Kidney (tissue), 14 donors: ENCODE measurements around the gene IL21. TPM values are rescaled to one million over a fixed set of nuclear protein-coding genes. Genes with fewer than 3 reads are reported as not detected.

Experiments
- DNase-seq, 5 donors: peaks; one replicate each; pipeline ENCODE4 v3.0.0-alpha.2; 2013 to 2020
- FAIRE-seq: peaks from 2 replicates; lab custom pipeline; 2012; peaks lifted over from hg19 to GRCh38; lab: Jason Lieb, UNC
- H3K27ac ChIP-seq, 2 donors: one replicate each; pipeline ENCODE4 v1.7.0; 2013; ENCODE audit warnings: low read depth in 2 of 2, low read length in 2 of 2, inconsistent platforms in 1 of 2
- H3K27me3 ChIP-seq: one replicate; pipeline ENCODE4 v1.7.1; 2013; ENCODE audit warnings: low read length, inconsistent platforms; ENCODE audit not compliant: control insufficient read depth, insufficient read depth
- H3K36me3 ChIP-seq, 3 donors: one replicate each; pipeline versions ENCODE4 v1.7.0 to v1.7.1; 2013; ENCODE audit warnings: low read length in 3 of 3, control low read depth in 1 of 3, inconsistent platforms in 1 of 3; ENCODE audit not compliant: insufficient read depth in 3 of 3, control insufficient read depth in 2 of 3
- H3K4me1 ChIP-seq, 3 donors: one replicate each; pipeline versions ENCODE4 v1.7.0 to v1.7.1; 2013; ENCODE audit warnings: low read length in 3 of 3, inconsistent platforms in 1 of 3, low read depth in 1 of 3; ENCODE audit not compliant: control insufficient read depth in 2 of 3, insufficient read depth in 2 of 3
- H3K4me3 ChIP-seq, 3 donors: one replicate each; pipeline versions ENCODE4 v1.7.0 to v1.8.1; 2013; ENCODE audit warnings: low read length in 3 of 3, control low read depth in 1 of 3, inconsistent platforms in 1 of 3
- H3K9ac ChIP-seq, 3 donors: one replicate each; pipeline versions ENCODE4 v1.7.0 to v1.7.1; 2013; ENCODE audit warnings: low read length in 3 of 3, control low read depth in 1 of 3, inconsistent platforms in 1 of 3
- H3K9me3 ChIP-seq, 3 donors: one replicate each; pipeline versions ENCODE4 v1.7.0 to v1.7.1; 2013; ENCODE audit warnings: low read length in 3 of 3, control low read depth in 1 of 3, inconsistent platforms in 1 of 3; ENCODE audit not compliant: control insufficient read depth in 2 of 3, insufficient read depth in 1 of 3
- CTCF ChIP-seq: IDR thresholded peaks from 3 replicates; pipeline ENCODE4 v1.5.1; 2012; ENCODE audit warnings: mild to moderate bottlenecking, moderate library complexity, borderline replicate concordance; ENCODE audit not compliant: insufficient read depth; ENCODE audit errors: extremely low read depth
- intact Hi-C: fragments of 100-400 bp; cut with DNase I; formaldehyde crosslinking; loops from one replicate; pipeline ENCODE4 v1.11.1; 2022
- polyA plus RNA-seq: library from polyadenylated mRNA; stranded (reverse); fragments of 350-450 nt; fragmentation: Illumina TruSeq; extraction: RNeasy Lipid Tissue Mini Kit (QIAGEN cat#74804); gene quantifications from one replicate; pipeline ENCODE4 v1.2.3, GENCODE V29; 2014; ENCODE audit warnings: low read depth, low replicate concordance; ENCODE audit not compliant: insufficient read depth
- total RNA-seq: library from RNA; stranded (reverse); fragmentation: NEBNext Ultra II Directional; extraction: Animal tissue kit (Norgen Biotek cat#: 25700); gene quantifications from one replicate; pipeline ENCODE4 v1.2.1, GENCODE V29; 2021
- donor health status: control.
- donor health status: control.
- donor health status: control.
- donor health status: control.
- donor health status: control.
- donor health status: DM: yes; HTN: yes; CAD: no.
- donor health status: Normal renal cell carcinoma (clear cell type).

Gene IL21
- total and polyA plus RNA-seq, 2 donors from 2014 or later, result not detected

DNA sequence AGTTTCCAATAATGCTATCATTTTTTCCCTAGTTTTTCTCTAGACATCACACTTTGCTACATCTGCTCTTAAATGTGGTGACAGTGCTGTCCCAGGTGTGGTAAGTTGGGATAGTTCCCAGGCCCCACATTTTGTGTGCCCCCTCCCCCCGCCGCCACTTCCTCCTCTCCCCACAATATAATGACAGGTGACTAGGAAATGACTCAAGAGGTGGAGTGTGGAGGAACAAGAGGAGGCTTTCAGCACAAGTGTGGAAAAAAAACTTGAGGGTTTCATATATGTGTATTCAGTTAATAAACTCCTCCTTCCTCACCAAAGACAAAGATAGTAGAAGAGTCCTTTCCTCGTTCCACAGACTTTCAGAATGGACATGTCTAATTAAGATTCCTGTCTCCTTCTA is 18.3 kb upstream of the IL21 start:
- Histone ChIP-seq H3K36me3 (no peaks in the 10 kb centered on the region), H3K27me3 (no peaks in the 10 kb centered on the region), H3K9ac (no peak overlapping the region), H3K4me3 (no peak overlapping the region), H3K27ac (no peak overlapping the region), H3K4me1 (no peaks in the 10 kb centered on the region), H3K9me3 (no peaks in the 10 kb centered on the region)
- FAIRE-seq (no peak), DNase-seq (no peak)
- intact Hi-C loops, result no loop called here
- no peak for TF ChIP-seq CTCF

GRCh38 chr4:122636697-122637096 is 15.8 kb upstream of the IL21 start:
- FAIRE-seq, result no peak
- intact Hi-C loops, result no loop called here
- no peak for DNase-seq

GRCh38 chr4:122635205-122635604 is 14.3 kb upstream of the IL21 start:
- Histone ChIP-seq H3K4me1 (no peaks in the 10 kb centered on the region), H3K27ac (no peak overlapping the region), H3K36me3 (no peaks in the 10 kb centered on the region), H3K27me3 (no peaks in the 10 kb centered on the region), H3K9ac (no peak overlapping the region), H3K4me3 (no peak overlapping the region), H3K9me3 (no peaks in the 10 kb centered on the region)
- no peak for FAIRE-seq
- no peak for TF ChIP-seq CTCF
- intact Hi-C loops, result no loop called here
- DNase-seq, result no peak

More at GRCh38 chr4:122636697-122637096, 15.8 kb upstream of the IL21 start:
- Histone ChIP-seq H3K9ac (no peak overlapping the region), H3K4me3 (no peak overlapping the region), H3K4me1 (no peaks in the 10 kb centered on the region), H3K9me3 (no peaks in the 10 kb centered on the region), H3K36me3 (no peaks in the 10 kb centered on the region), H3K27me3 (no peaks in the 10 kb centered on the region), H3K27ac (no peak overlapping the region)
- TF ChIP-seq CTCF, result no peak

DNA sequence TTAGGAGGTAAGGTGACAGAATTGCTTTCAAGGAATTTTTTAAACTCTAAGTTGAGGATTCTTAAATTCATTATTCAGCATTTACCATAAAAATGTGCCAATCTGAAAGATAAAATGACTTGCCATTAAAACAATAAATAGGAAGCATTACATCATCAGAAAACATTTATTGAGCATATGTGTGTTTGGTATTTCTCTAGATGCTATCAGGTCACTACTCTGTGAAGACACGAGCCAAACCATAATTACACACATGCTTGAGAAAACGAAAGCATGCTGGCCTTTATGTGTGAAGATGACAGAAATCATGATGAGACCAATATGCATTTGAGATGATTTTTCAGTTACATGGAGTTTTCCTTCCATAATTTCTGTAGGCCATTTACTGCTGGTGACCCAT is 12.3 kb upstream of the IL21 start:
- Histone ChIP-seq H3K36me3 (no peaks in the 10 kb centered on the region), H3K4me1 (no peaks in the 10 kb centered on the region), H3K9me3 (no peaks in the 10 kb centered on the region), H3K27me3 (no peaks in the 10 kb centered on the region), H3K9ac (no peak overlapping the region), H3K27ac (no peak overlapping the region), H3K4me3 (no peak overlapping the region)
- intact Hi-C loops, result no loop called here
- no peak for TF ChIP-seq CTCF
- DNase-seq (peak in 1 of 5 donors; percentile 3), FAIRE-seq (no peak)
